T-cell (primary cell): ENCODE measurements around the gene FSHR. TPM values are rescaled to one million over a fixed set of nuclear protein-coding genes. Genes with fewer than 3 reads are reported as not detected.

ENCODE experiments used
- ATAC-seq, 4 experiments: fragments of 200-7000 bp in 3 of 4; fragments of 150-1000 bp in 1 of 4; cut with Tn5 transposase; replicated peaks in 1 of 4; 1 replicate in 3 of 4; 2 replicates in 1 of 4; pipeline ENCODE4 v1.10.0; 2021; ENCODE audit warnings: moderate library complexity in 3 of 4, mild to moderate bottlenecking in 2 of 4, moderate number of reproducible peaks in 1 of 4
- CTCF ChIA-PET, 2 donors: fragments of 300-600 bp; sonication (Branson Sonifier 250); formaldehyde crosslinking; loops; one replicate each; lab custom pipeline; 2022; ENCODE audit warnings: antibody characterized with exemption in 2 of 2; lab: Charles Lee
- POLR2A ChIA-PET, 2 donors: fragments of 300-600 bp; sonication (Branson Sonifier 250); formaldehyde crosslinking; loops; one replicate each; lab custom pipeline; 2022; ENCODE audit warnings: antibody characterized with exemption in 2 of 2; lab: Charles Lee
- DNase-seq, 35 experiments: peaks; one replicate each; pipeline versions ENCODE4 v3.0.0 to v3.0.0-alpha.2; 2013 to 2023
- H3K27ac ChIP-seq: one replicate; pipeline ENCODE4 v1.5.1; 2013; ENCODE audit warnings: low read length
- H3K27me3 ChIP-seq, 2 experiments: replicated peaks in 1 of 2; 1 replicate in 1 of 2; 2 replicates in 1 of 2; pipeline versions ENCODE4 v1.6.1 to v1.7.0; 2013; ENCODE audit warnings: low read length in 1 of 2, mixed read lengths in 1 of 2; ENCODE audit not compliant: control insufficient read depth in 2 of 2, insufficient read depth in 2 of 2; ENCODE audit errors: extremely low read depth in 1 of 2
- H3K36me3 ChIP-seq, 2 donors: 1 replicate in 1 of 2; 2 replicates in 1 of 2; pipeline versions ENCODE4 v1.6.1 to v1.7.0; 2013; ENCODE audit warnings: low read length in 1 of 2; ENCODE audit not compliant: control insufficient read depth in 2 of 2, insufficient read depth in 1 of 2; ENCODE audit errors: extremely low read depth in 1 of 2
- H3K4me1 ChIP-seq, 2 experiments: 1 replicate in 1 of 2; 2 replicates in 1 of 2; pipeline versions ENCODE4 v1.6.1 to v1.7.0; 2013; ENCODE audit warnings: low read length in 2 of 2, mixed read lengths in 1 of 2; ENCODE audit not compliant: insufficient read depth in 2 of 2, control insufficient read depth in 1 of 2; ENCODE audit errors: extremely low read depth in 1 of 2
- H3K4me3 ChIP-seq, 2 donors: 1 replicate in 1 of 2; 2 replicates in 1 of 2; pipeline versions ENCODE4 v1.5.1 to v1.7.0; 2013; ENCODE audit warnings: mild to moderate bottlenecking in 2 of 2, low read length in 1 of 2, moderate library complexity in 1 of 2; ENCODE audit not compliant: control insufficient read depth in 1 of 2; ENCODE audit errors: extremely low read depth in 1 of 2
- H3K9me3 ChIP-seq: 2 replicates; pipeline ENCODE4 v1.7.0; 2013
- H3K27ac Mint-ChIP-seq, 2 donors: one replicate each; pipeline ENCODE4 v1.8.0; 2020 to 2021; ENCODE audit warnings: mild to moderate bottlenecking in 2 of 2, mixed read lengths in 2 of 2
- H3K27me3 Mint-ChIP-seq, 2 donors: one replicate each; pipeline ENCODE4 v1.8.0; 2021 to 2022; ENCODE audit warnings: mixed read lengths in 2 of 2
- H3K36me3 Mint-ChIP-seq: one replicate; pipeline ENCODE4 v1.8.0; 2021; ENCODE audit warnings: mixed read lengths
- H3K4me1 Mint-ChIP-seq, 3 donors: one replicate each; pipeline ENCODE4 v1.8.0; 2020 to 2022; ENCODE audit warnings: mixed read lengths in 3 of 3, mild to moderate bottlenecking in 1 of 3
- H3K4me3 Mint-ChIP-seq, 3 donors: one replicate each; pipeline ENCODE4 v1.8.0; 2020 to 2022; ENCODE audit warnings: mild to moderate bottlenecking in 3 of 3, mixed read lengths in 3 of 3, moderate library complexity in 3 of 3
- H3K9me3 Mint-ChIP-seq, 3 donors: one replicate each; pipeline ENCODE4 v1.8.0; 2020 to 2022; ENCODE audit warnings: mixed read lengths in 3 of 3
- WGBS: methylation state at CpG from one replicate; pipeline ENCODE4 v1.1.5; 2013; ENCODE audit warnings: missing lambda C conversion rate; ENCODE audit not compliant: insufficient coverage; 5-methylcytosine and 5-hydroxymethylcytosine counted together
- total RNA-seq, 35 experiments: library from RNA in 6 of 35; stranded (reverse) in 6 of 35; fragments of 120-200 nt in 1 of 35; gene quantifications; one replicate each; pipeline versions ENCODE4 v1.2.1 to v1.2.4 and lab custom pipeline; 2013 to 2026

Gene FSHR
- total RNA-seq, 5 donors from 2014 or later (not counting 1 experiment from before 2014, with no cell fraction given) = not detected

DNA sequence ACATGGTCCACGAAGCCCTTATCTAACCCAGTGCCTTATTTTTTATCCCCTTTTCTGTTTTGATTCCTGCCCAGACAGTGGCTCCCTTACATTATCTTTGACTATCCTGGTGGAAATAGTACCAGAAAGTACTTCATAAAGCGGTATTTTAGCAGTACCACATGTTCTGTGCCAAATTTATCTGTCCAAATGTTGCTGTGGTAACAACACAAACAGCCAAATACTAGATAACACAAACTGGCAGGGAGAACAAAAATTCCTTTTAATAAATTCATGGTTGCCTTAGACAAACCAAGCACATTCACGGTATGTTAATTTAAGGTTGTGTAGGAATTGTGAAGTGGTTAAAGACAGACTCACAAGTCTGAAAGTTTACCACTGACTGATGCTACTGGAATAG is 210.9 kb downstream of the FSHR start:
- POLR2A ChIA-PET = no interaction called here
- CTCF ChIA-PET = interaction anchor here in 1 of 2 donors (0.9 kb wide), 1 partner anchor 1548 kb away, joined by 3 read pairs; no protein-coding TSS in a partner anchor

DNA sequence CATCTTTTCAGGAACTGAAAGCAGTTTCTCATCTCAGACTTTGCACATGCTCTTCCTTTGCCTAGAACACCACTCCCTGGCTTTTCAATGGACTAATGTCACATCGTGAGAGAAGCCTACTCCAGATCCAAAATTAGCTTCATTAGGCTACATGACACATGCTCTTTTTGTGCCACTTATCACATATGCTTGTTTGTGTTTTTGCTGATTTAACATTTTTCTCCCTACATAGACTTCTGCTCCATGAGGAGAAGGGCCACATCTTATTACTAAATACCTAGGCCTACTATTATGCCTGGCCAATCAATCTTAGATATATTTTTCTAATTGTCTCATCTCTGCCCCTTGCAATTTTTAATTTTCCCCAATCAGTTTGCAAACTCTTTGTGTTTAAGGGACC is 212.4 kb downstream of the FSHR start:
- Mint-ChIP-seq H3K27ac (no peak overlapping the region), H3K4me1 (no peaks in the 10 kb centered on the region), H3K9me3 (no peaks in the 10 kb centered on the region), H3K27me3 (peaks cover 0 to 4% of the 10 kb centered on the region in 2 donors), H3K4me3 (no peak overlapping the region), H3K36me3 (no peaks in the 10 kb centered on the region)
- Histone ChIP-seq H3K27me3 (no peaks in the 10 kb centered on the region), H3K9me3 (no peaks in the 10 kb centered on the region), H3K4me3 (no peak overlapping the region), H3K27ac (no peak overlapping the region), H3K4me1 (no peaks in the 10 kb centered on the region), H3K36me3 (no peaks in the 10 kb centered on the region)
- WGBS = no CpG with 5 or more reads among the region's 1 CpG
- no peak for DNase-seq
- CTCF ChIA-PET = no interaction called here
- POLR2A ChIA-PET = no interaction called here
- ATAC-seq = no peak

More for the DNA sequence above, 210.9 kb downstream of the FSHR start:
- no peaks in the 10 kb centered on the region for H3K9me3 ChIP-seq
- H3K27me3 Mint-ChIP-seq = peaks cover 0 to 2% of the 10 kb centered on the region in 2 donors
- no peaks in the 10 kb centered on the region for H3K36me3 ChIP-seq
- no peaks in the 10 kb centered on the region for H3K27me3 ChIP-seq
- H3K36me3 Mint-ChIP-seq = no peaks in the 10 kb centered on the region
- DNase-seq = no peak
- no peak overlapping the region for H3K27ac ChIP-seq
- no peak overlapping the region for H3K27ac Mint-ChIP-seq
- H3K4me3 ChIP-seq = no peak overlapping the region
- no peaks in the 10 kb centered on the region for H3K9me3 Mint-ChIP-seq
- no peak overlapping the region for H3K4me3 Mint-ChIP-seq
- no peaks in the 10 kb centered on the region for H3K4me1 ChIP-seq
- no peak for ATAC-seq
- 80% methylated on average over 1 of the region's 3 CpGs for WGBS
- no peaks in the 10 kb centered on the region for H3K4me1 Mint-ChIP-seq

DNA sequence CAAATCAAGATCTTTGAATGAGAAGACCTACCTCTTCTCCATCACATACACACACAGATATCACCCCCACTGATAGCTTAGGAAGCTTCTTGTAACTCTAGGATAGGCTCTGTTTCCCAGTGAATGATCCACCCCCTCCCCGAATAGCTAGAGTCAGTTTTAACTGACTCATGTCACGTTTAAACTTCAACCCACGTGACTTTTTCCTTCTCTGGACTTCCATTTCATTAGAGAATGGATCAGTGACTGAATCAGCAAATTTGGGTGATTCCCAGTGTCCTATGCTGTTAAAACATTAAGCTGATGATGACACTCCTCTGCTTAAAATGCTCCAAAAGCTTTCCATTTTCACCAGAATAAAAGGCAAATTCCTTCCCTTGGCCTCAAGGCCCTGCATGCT is 212.9 kb downstream of the FSHR start:
- H3K9me3 Mint-ChIP-seq = no peaks in the 10 kb centered on the region
- POLR2A ChIA-PET = no interaction called here
- no peaks in the 10 kb centered on the region for H3K9me3 ChIP-seq
- H3K36me3 Mint-ChIP-seq = no peaks in the 10 kb centered on the region
- CTCF ChIA-PET = no interaction called here
- H3K4me1 Mint-ChIP-seq = no peaks in the 10 kb centered on the region
- no peak overlapping the region for H3K4me3 Mint-ChIP-seq
- H3K4me1 ChIP-seq = no peaks in the 10 kb centered on the region
- H3K36me3 ChIP-seq = no peaks in the 10 kb centered on the region
- H3K27ac Mint-ChIP-seq = no peak overlapping the region
- 60% methylated on average over 2 of the region's 3 CpGs for WGBS
- DNase-seq (no peak), ATAC-seq (no peak)
- no peak overlapping the region for H3K27ac ChIP-seq
- H3K4me3 ChIP-seq = no peak overlapping the region
- no peaks in the 10 kb centered on the region for H3K27me3 ChIP-seq
- H3K27me3 Mint-ChIP-seq = peaks cover 0 to 4% of the 10 kb centered on the region in 2 donors

DNA sequence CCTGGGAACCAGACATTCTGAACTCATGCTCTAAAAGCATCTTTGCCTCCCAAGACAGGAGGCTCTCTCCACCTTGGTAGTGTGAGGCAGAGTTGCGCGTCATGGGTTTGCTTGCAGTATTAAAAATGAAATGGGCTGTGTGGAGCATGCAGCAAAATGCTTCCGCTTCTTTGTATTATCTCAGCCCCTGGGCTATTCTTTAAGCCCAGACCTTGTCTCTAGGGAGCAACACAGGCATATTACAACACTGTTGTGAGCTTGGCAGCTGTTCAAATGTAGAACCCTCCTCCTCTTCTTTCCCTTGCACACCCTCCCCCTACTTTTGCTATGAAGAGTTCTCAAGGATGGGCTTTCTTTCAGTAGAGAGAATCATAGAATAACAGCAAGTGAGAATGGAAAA is 213.7 kb downstream of the FSHR start:
- Histone ChIP-seq H3K9me3 (no peaks in the 10 kb centered on the region), H3K36me3 (no peaks in the 10 kb centered on the region), H3K27ac (no peak overlapping the region), H3K4me1 (no peaks in the 10 kb centered on the region), H3K4me3 (no peak overlapping the region), H3K27me3 (no peaks in the 10 kb centered on the region)
- ATAC-seq (no peak), DNase-seq (no peak)
- H3K27me3 Mint-ChIP-seq = peaks cover 0 to 4% of the 10 kb centered on the region in 2 donors
- no peaks in the 10 kb centered on the region for H3K9me3 Mint-ChIP-seq
- ChIA-PET POLR2A (no interaction called here), CTCF (no interaction called here)
- WGBS = no CpG with 5 or more reads among the region's 3 CpGs
- no peaks in the 10 kb centered on the region for H3K4me1 Mint-ChIP-seq
- H3K36me3 Mint-ChIP-seq = no peaks in the 10 kb centered on the region
- H3K27ac Mint-ChIP-seq = no peak overlapping the region
- H3K4me3 Mint-ChIP-seq = no peak overlapping the region

DNA sequence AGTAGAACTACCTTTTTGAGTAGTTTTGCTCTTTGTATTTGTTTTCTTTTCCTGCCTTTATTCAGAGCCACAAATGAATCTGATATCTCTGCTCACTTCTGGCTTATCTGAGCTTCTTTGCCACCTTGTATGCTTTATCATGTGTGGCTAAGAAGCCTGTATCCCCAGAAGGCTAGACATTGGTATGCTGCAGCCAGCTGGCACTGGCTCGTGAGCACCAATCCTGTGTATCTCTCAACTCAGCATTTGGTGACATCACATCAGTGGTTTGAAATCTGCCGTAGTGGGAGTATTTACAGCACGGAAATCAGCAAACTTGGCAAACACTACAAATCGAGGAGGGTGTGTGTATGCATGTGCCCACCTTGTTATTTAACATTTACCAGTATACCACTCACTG is 215.1 kb downstream of the FSHR start:
- Mint-ChIP-seq H3K4me3 (no peak overlapping the region), H3K36me3 (no peaks in the 10 kb centered on the region), H3K4me1 (no peaks in the 10 kb centered on the region), H3K27me3 (peaks cover 0 to 4% of the 10 kb centered on the region in 2 donors), H3K9me3 (no peaks in the 10 kb centered on the region), H3K27ac (no peak overlapping the region)
- no peak overlapping the region for H3K4me3 ChIP-seq
- CTCF ChIA-PET = no interaction called here
- no peaks in the 10 kb centered on the region for H3K4me1 ChIP-seq
- no peaks in the 10 kb centered on the region for H3K36me3 ChIP-seq
- ATAC-seq = no peak
- DNase-seq = no peak
- 60% methylated on average over 1 of the region's 4 CpGs for WGBS
- H3K27me3 ChIP-seq = no peaks in the 10 kb centered on the region
- POLR2A ChIA-PET = no interaction called here
- no peak overlapping the region for H3K27ac ChIP-seq
- H3K9me3 ChIP-seq = no peaks in the 10 kb centered on the region

DNA sequence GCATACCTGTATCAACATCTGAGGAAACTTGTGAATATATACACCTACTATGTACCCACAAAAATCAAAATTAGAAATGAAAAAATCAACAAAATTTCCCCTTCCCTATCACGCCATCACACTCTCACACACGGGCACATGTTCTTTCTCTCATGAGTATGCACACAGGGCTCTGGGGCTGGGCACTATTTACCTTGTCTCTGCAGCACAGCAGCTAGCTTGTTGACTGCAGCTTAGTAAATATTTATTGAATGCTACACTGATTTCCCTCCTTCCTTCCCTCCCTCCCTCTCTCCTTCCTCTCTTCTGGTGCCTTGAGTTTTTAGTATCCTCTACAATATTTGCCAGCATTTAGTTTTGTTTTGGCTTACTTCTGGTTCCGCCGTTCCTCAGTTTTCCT is 216.1 kb downstream of the FSHR start:
- no peaks in the 10 kb centered on the region for H3K27me3 ChIP-seq
- peaks cover 0 to 4% of the 10 kb centered on the region in 2 donors for H3K27me3 Mint-ChIP-seq
- ATAC-seq (no peak), DNase-seq (no peak)
- no peaks in the 10 kb centered on the region for H3K4me1 ChIP-seq
- WGBS = 68% methylated on average over 2 of the region's 4 CpGs
- no peaks in the 10 kb centered on the region for H3K9me3 ChIP-seq
- no peak overlapping the region for H3K27ac Mint-ChIP-seq
- H3K9me3 Mint-ChIP-seq = no peaks in the 10 kb centered on the region
- no peaks in the 10 kb centered on the region for H3K36me3 Mint-ChIP-seq
- no peaks in the 10 kb centered on the region for H3K4me1 Mint-ChIP-seq
- POLR2A ChIA-PET = no interaction called here
- CTCF ChIA-PET = interaction anchor here in 1 of 2 donors (0.7 kb wide), 1 partner anchor 275 kb away, joined by 5 read pairs; no protein-coding TSS in a partner anchor
- H3K4me3 Mint-ChIP-seq = no peak overlapping the region
- no peak overlapping the region for H3K4me3 ChIP-seq
- H3K27ac ChIP-seq = no peak overlapping the region
- no peaks in the 10 kb centered on the region for H3K36me3 ChIP-seq

DNA sequence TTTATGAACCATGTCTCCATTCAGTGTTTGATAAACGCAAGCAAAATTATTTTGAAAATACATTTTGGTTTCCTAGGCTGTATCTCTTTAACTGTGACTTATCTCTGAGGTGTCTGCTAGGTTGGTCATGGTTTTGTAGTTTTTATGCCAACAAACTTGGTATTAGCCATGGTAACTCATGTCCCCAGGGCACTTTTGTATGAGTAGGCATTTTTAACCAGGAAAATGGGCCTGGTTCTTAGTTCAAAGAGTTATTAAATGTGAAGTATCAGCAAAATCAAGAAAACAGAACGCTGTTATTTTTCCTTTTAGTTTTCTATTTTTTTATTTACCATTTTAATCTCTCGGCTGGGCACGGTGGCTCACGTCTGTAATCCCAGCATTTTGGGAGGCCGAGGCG is 219.5 kb downstream of the FSHR start:
- Histone ChIP-seq H3K4me3 (no peak overlapping the region), H3K27me3 (no peaks in the 10 kb centered on the region), H3K27ac (no peak overlapping the region), H3K36me3 (no peaks in the 10 kb centered on the region), H3K9me3 (no peaks in the 10 kb centered on the region), H3K4me1 (no peaks in the 10 kb centered on the region)
- DNase-seq (no peak), ATAC-seq (no peak)
- no CpG with 5 or more reads among the region's 7 CpGs for WGBS
- Mint-ChIP-seq H3K27me3 (peaks cover 0 to 4% of the 10 kb centered on the region in 2 donors), H3K4me1 (no peaks in the 10 kb centered on the region), H3K9me3 (no peaks in the 10 kb centered on the region), H3K4me3 (no peak overlapping the region), H3K36me3 (no peaks in the 10 kb centered on the region), H3K27ac (no peak overlapping the region)
- ChIA-PET CTCF (no interaction called here), POLR2A (no interaction called here)
